CD14-positive monocyte (primary cell): ENCODE data around the gene SPTAN1. TPM values are rescaled to one million over a fixed set of nuclear protein-coding genes. Genes with fewer than 3 reads are reported as not detected.
"Not testable (repeated sequence)": the region's sequence is repeated elsewhere in the genome, so short reads cannot be mapped to it uniquely, and the experiment has no call there.

ENCODE experiments used
- DNase-seq, 3 donors: peaks; one replicate each; pipeline ENCODE4 v3.0.0-alpha.2; 2011 to 2022
- H2AFZ ChIP-seq: 2 replicates; pipeline ENCODE4 v1.6.0; 2012; ENCODE audit warnings: mild to moderate bottlenecking, low read depth, low read length, inconsistent platforms; ENCODE audit not compliant: insufficient read depth, poor library complexity, severe bottlenecking
- H3K27ac ChIP-seq, 2 donors: 1 replicate in 1 of 2; 2 replicates in 1 of 2; pipeline ENCODE4 v1.5.1; 2012 to 2013; ENCODE audit warnings: low read length in 2 of 2, control low read depth in 1 of 2, inconsistent platforms in 1 of 2, low read depth in 1 of 2, mild to moderate bottlenecking in 1 of 2
- H3K27me3 ChIP-seq, 2 donors: one replicate each; pipeline versions ENCODE4 v1.6.0 to v1.6.1; 2011 to 2013; ENCODE audit warnings: low read length in 2 of 2; ENCODE audit not compliant: control insufficient read depth in 2 of 2, insufficient read depth in 2 of 2
- H3K36me3 ChIP-seq, 2 donors: replicated peaks in 1 of 2; 1 replicate in 1 of 2; 2 replicates in 1 of 2; pipeline versions ENCODE4 v1.5.1 to v1.6.1; 2012 to 2013; ENCODE audit warnings: low read length in 2 of 2, control low read depth in 1 of 2, inconsistent platforms in 1 of 2, mild to moderate bottlenecking in 1 of 2; ENCODE audit not compliant: insufficient read depth in 2 of 2, control insufficient read depth in 1 of 2
- H3K4me1 ChIP-seq, 2 donors: 1 replicate in 1 of 2; 2 replicates in 1 of 2; pipeline versions ENCODE4 v1.5.1 to v1.6.1; 2012 to 2013; ENCODE audit warnings: low read length in 2 of 2, control low read depth in 1 of 2, inconsistent platforms in 1 of 2, mild to moderate bottlenecking in 1 of 2, moderate library complexity in 1 of 2; ENCODE audit not compliant: insufficient read depth in 2 of 2, control insufficient read depth in 1 of 2
- H3K4me2 ChIP-seq: replicated peaks from 2 replicates; pipeline ENCODE3; 2012; ENCODE audit warnings: low read length, moderate library complexity, mild to moderate bottlenecking; ENCODE audit not compliant: poor library complexity, severe bottlenecking; ENCODE audit errors: extremely low read depth
- H3K4me3 ChIP-seq, 3 experiments: fragments of 200-600 bp in 1 of 3; sonication (generic) in 1 of 3; replicated peaks in 1 of 3; 1 replicate in 2 of 3; 2 replicates in 1 of 3; pipeline ENCODE4 v1.5.1; 2011 to 2013; ENCODE audit warnings: low read length in 3 of 3, mild to moderate bottlenecking in 3 of 3, control low read depth in 2 of 3, low read depth in 2 of 3, inconsistent platforms in 1 of 3, moderate library complexity in 1 of 3
- H3K79me2 ChIP-seq: 2 replicates; pipeline ENCODE4 v1.6.0; 2012; ENCODE audit warnings: mild to moderate bottlenecking, control low read depth, inconsistent platforms, low read length, moderate library complexity; ENCODE audit not compliant: insufficient read depth
- H3K9ac ChIP-seq: 2 replicates; pipeline ENCODE4 v1.6.0; 2017; ENCODE audit warnings: low read length, mild to moderate bottlenecking; ENCODE audit not compliant: insufficient read depth, poor library complexity, severe bottlenecking
- H3K9me3 ChIP-seq, 2 donors: replicated peaks in 1 of 2; 1 replicate in 1 of 2; 2 replicates in 1 of 2; pipeline versions ENCODE4 v1.5.1 to v1.6.1; 2012 to 2013; ENCODE audit warnings: low read length in 2 of 2, control low read depth in 1 of 2; ENCODE audit not compliant: control insufficient read depth in 1 of 2, insufficient read depth in 1 of 2
- H4K20me1 ChIP-seq: 2 replicates; pipeline ENCODE4 v1.6.0; 2012; ENCODE audit warnings: mild to moderate bottlenecking, low read length, control low read depth, moderate library complexity; ENCODE audit not compliant: insufficient read depth
- H3K27ac Mint-ChIP-seq, 7 donors: one replicate each; pipeline ENCODE4 v1.8.0; 2020; ENCODE audit warnings: mild to moderate bottlenecking in 7 of 7, mixed read lengths in 7 of 7, moderate library complexity in 6 of 7, inconsistent platforms in 2 of 7
- H3K27me3 Mint-ChIP-seq, 3 donors: one replicate each; pipeline ENCODE4 v1.8.0; 2021 to 2022; ENCODE audit warnings: low read depth in 3 of 3, mild to moderate bottlenecking in 3 of 3, mixed read lengths in 3 of 3, moderate library complexity in 3 of 3, inconsistent platforms in 1 of 3
- H3K36me3 Mint-ChIP-seq, 2 donors: one replicate each; pipeline ENCODE4 v1.8.0; 2020; ENCODE audit warnings: mixed read lengths in 2 of 2, inconsistent platforms in 1 of 2, mild to moderate bottlenecking in 1 of 2
- H3K4me1 Mint-ChIP-seq: one replicate; pipeline ENCODE4 v1.8.0; 2020; ENCODE audit warnings: mild to moderate bottlenecking, mixed read lengths
- H3K4me3 Mint-ChIP-seq, 2 donors: one replicate each; pipeline ENCODE4 v1.8.0; 2020; ENCODE audit warnings: mild to moderate bottlenecking in 2 of 2, mixed read lengths in 2 of 2, moderate library complexity in 1 of 2
- H3K9me3 Mint-ChIP-seq, 7 donors: one replicate each; pipeline ENCODE4 v1.8.0; 2020 to 2022; ENCODE audit warnings: mixed read lengths in 7 of 7, mild to moderate bottlenecking in 6 of 7, moderate library complexity in 6 of 7, inconsistent platforms in 2 of 7
- WGBS: methylation state at CpG from one replicate; pipeline ENCODE4 v1.1.5; 2013; ENCODE audit warnings: missing lambda C conversion rate; ENCODE audit not compliant: insufficient coverage; 5-methylcytosine and 5-hydroxymethylcytosine counted together
- intact Hi-C, 2 donors: fragments of 100-400 bp; cut with micrococcal nuclease; formaldehyde crosslinking; loops; one replicate each; pipeline versions ENCODE4 v1.15.0 to v1.15.1; 2023
- polyA plus RNA-seq, 3 donors: library from polyadenylated mRNA; depleted of rRNA in 1 of 3; unstranded in 2 of 3; stranded (reverse) in 1 of 3; fragments of 300-500 nt in 2 of 3; fragments of >200 nt in 1 of 3; fragmentation: Illumina TruSeq in 2 of 3; gene quantifications; 1 replicate in 2 of 3; 2 replicates in 1 of 3; pipeline ENCODE4 v1.2.3, GENCODE V29; 2012 to 2021
- TF ChIP-seq, protein P1 (sequence below): fragments of 200-600 bp; IDR thresholded peaks from one replicate; pipeline ENCODE4 v1.8.0; 2022; ENCODE audit warnings: antibody characterized with exemption, mild to moderate bottlenecking

SPTAN1 gene
- polyA plus RNA-seq, 3 donors, result 6.2 to 40.8 (median 8.5) TPM

DNA sequence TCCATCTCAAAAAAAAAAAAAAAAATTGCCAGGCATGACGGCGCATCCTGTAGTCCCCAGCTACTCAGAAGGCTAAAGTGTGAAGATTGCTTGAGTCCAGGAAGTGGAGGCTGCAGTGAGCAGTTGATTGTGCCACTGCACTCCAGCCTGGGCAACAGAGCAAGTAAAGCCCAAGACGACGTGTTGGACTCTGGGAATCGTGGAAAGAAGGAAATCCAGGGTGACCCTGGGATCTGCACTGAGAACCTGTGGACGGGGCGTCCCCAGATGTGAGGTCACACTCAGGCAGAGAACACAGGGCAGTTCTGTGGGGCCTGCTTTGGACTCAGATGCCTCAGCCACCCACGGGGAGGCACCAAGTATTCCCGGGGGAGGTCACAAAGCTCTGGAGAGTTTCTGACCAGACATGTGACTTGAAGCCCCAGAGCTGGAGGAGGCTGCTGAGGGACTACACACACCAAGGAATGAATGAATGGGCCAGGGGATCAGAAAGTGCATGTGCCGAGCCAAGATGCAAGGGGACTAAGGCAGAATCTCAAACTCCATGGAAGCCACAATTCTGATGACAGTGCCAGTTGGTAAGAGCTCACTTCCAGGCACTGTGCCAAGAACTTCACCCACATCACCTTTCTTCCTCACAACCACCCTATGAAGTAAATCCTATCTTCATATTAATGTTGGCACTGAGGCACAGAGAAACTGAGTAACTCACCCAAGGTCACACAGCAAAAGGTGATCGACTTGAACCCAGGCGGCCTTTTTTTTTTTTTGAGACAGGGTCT, 91.3 kb downstream of the SPTAN1 start:
- no peaks in the 10 kb centered on the region for H3K9me3 ChIP-seq
- H3K9ac ChIP-seq, result no peak overlapping the region
- 87% methylated on average over 11 of the region's 12 CpGs for WGBS
- H4K20me1 ChIP-seq, result no peaks in the 10 kb centered on the region
- intact Hi-C loops, result loop anchor here in 1 of 2 donors (10.0 kb wide), 1 partner anchor 281 kb away; the partner anchor contains the start of gene PHYHD1
- H3K4me2 ChIP-seq, result no peak overlapping the region
- H3K4me1 ChIP-seq, result no peaks in the 10 kb centered on the region
- no peak for DNase-seq
- no peaks in the 10 kb centered on the region for H3K4me1 Mint-ChIP-seq
- no peak overlapping the region for H3K4me3 Mint-ChIP-seq
- peaks cover 6 to 20% of the 10 kb centered on the region in 2 donors for H3K36me3 Mint-ChIP-seq
- peak overlapping the region in 2 of 7 donors; percentile 2 to 82 for H3K27ac Mint-ChIP-seq
- TF ChIP-seq, protein P1, sequence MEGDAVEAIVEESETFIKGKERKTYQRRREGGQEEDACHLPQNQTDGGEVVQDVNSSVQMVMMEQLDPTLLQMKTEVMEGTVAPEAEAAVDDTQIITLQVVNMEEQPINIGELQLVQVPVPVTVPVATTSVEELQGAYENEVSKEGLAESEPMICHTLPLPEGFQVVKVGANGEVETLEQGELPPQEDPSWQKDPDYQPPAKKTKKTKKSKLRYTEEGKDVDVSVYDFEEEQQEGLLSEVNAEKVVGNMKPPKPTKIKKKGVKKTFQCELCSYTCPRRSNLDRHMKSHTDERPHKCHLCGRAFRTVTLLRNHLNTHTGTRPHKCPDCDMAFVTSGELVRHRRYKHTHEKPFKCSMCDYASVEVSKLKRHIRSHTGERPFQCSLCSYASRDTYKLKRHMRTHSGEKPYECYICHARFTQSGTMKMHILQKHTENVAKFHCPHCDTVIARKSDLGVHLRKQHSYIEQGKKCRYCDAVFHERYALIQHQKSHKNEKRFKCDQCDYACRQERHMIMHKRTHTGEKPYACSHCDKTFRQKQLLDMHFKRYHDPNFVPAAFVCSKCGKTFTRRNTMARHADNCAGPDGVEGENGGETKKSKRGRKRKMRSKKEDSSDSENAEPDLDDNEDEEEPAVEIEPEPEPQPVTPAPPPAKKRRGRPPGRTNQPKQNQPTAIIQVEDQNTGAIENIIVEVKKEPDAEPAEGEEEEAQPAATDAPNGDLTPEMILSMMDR, result no peak
- no peaks in the 10 kb centered on the region for H3K79me2 ChIP-seq
- no peak overlapping the region for H3K27ac ChIP-seq
- H3K9me3 Mint-ChIP-seq, result no peaks in the 10 kb centered on the region
- no peak overlapping the region for H3K4me3 ChIP-seq
- H2AFZ ChIP-seq, result no peak overlapping the region
- H3K36me3 ChIP-seq, result peaks cover 0 to 6% of the 10 kb centered on the region in 2 donors
- H3K27me3 ChIP-seq, result no peaks in the 10 kb centered on the region
- peaks cover 0 to 3% (median 3%) of the 10 kb centered on the region in 3 donors for H3K27me3 Mint-ChIP-seq

DNA sequence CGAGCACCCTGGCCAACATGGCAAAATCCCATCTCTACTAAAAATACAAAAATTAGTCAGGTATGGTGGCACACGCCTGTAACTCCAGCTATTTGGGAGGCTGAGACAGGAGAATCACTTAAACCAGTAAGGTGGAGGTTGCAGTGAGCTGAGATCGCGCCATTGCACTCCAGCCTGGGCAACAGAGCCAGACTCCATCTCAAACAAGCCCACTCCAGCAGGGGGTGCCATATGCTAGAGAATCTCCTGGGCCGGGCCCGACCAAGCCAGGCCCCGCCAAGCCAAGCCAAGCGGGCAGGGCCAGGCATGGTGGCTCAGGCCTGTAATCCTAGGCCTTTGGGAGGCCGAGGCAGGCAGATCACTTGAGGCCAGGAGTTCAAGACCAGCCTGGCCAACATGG, 95.8 kb downstream of the SPTAN1 start:
- H3K27me3 Mint-ChIP-seq, H3K27ac ChIP-seq, H3K9ac ChIP-seq, H3K27ac Mint-ChIP-seq, H3K27me3 ChIP-seq, H3K4me1 Mint-ChIP-seq, H3K36me3 Mint-ChIP-seq, H3K9me3 ChIP-seq, H3K4me2 ChIP-seq, H3K4me1 ChIP-seq, H3K9me3 Mint-ChIP-seq, H3K36me3 ChIP-seq, H4K20me1 ChIP-seq, H3K4me3 ChIP-seq, H3K4me3 Mint-ChIP-seq, H3K79me2 ChIP-seq, H2AFZ ChIP-seq: not testable (repeated sequence)
- intact Hi-C loops, result loop anchor here in 1 of 2 donors (10.0 kb wide), 1 partner anchor 277 kb away; the partner anchor contains the start of gene PHYHD1
- TF ChIP-seq, protein P1, result peak; percentile 61
- peak; percentile 47 to 58 (median 52) for DNase-seq
- 91% methylated on average over 4 of the region's 9 CpGs for WGBS
